ENCODE data around the gene SYNDIG1. TPM values are rescaled to one million over a fixed set of nuclear protein-coding genes. Genes with fewer than 3 reads are reported as not detected.

Gene SYNDIG1
- total and polyA plus RNA-seq, 2 donors (not counting 1 experiment from before 2014, with no cell fraction given), result not detected

- Histone ChIP-seq H3K9ac (ENCODE audit: low read length) (no peak overlapping the region), H3K4me3 (ENCODE audit: control extremely low read depth in 1 of 5, extremely low read depth in 1 of 5, insufficient read depth in 1 of 5, low read depth in 2 of 5, low read length in 4 of 5) (no peak overlapping the region), H3K4me1 (ENCODE audit: control insufficient read depth in 2 of 2, insufficient read depth in 2 of 2, low read length in 2 of 2) (no peaks in the 10 kb centered on the region), H2AFZ (ENCODE audit: insufficient read depth, low read depth, low read length, poor library complexity, severe bottlenecking) (no peak overlapping the region), H3K4me2 (replicated peaks; ENCODE audit: low read depth, low read length, poor library complexity, severe bottlenecking) (no peak overlapping the region), H3K27ac (ENCODE audit: low read length in 2 of 2) (no peak overlapping the region), H3K79me2 (ENCODE audit: control insufficient read depth, insufficient read depth, low read length) (no peaks in the 10 kb centered on the region), H3K9me3 (ENCODE audit: control extremely low read depth in 1 of 3, control insufficient read depth in 2 of 3, insufficient read depth in 1 of 3, low read length in 2 of 3) (peaks cover 0 to 3% (median 0%) of the 10 kb centered on the region in 3 donors), H4K20me1 (ENCODE audit: control insufficient read depth, insufficient read depth, low read length, poor library complexity, severe bottlenecking) (no peaks in the 10 kb centered on the region), H3K27me3 (replicated peaks in 1 of 4; ENCODE audit: control extremely low read depth in 1 of 4, control insufficient read depth in 3 of 4, insufficient read depth in 4 of 4, low read length in 3 of 4) (no peaks in the 10 kb centered on the region), H3K36me3 (replicated peaks in 1 of 2; ENCODE audit: control extremely low read depth in 1 of 2, control insufficient read depth in 1 of 2, extremely low read depth in 1 of 2, insufficient read depth in 2 of 2, low read length in 1 of 2) (no peaks in the 10 kb centered on the region)
- TF ChIP-seq EZH2 (IDR thresholded peaks at IDR 0.05; ENCODE audit: borderline replicate concordance, insufficient read depth, low read depth, low read length, poor library complexity, severe bottlenecking), result no peak
- TF ChIP-seq, protein P1, sequence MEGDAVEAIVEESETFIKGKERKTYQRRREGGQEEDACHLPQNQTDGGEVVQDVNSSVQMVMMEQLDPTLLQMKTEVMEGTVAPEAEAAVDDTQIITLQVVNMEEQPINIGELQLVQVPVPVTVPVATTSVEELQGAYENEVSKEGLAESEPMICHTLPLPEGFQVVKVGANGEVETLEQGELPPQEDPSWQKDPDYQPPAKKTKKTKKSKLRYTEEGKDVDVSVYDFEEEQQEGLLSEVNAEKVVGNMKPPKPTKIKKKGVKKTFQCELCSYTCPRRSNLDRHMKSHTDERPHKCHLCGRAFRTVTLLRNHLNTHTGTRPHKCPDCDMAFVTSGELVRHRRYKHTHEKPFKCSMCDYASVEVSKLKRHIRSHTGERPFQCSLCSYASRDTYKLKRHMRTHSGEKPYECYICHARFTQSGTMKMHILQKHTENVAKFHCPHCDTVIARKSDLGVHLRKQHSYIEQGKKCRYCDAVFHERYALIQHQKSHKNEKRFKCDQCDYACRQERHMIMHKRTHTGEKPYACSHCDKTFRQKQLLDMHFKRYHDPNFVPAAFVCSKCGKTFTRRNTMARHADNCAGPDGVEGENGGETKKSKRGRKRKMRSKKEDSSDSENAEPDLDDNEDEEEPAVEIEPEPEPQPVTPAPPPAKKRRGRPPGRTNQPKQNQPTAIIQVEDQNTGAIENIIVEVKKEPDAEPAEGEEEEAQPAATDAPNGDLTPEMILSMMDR (IDR thresholded peaks at IDR 0.05), result no peak
- intact Hi-C loops (cut with micrococcal nuclease), result no loop called here
- POLR2A ChIA-PET, result no interaction called here
- CTCF ChIA-PET, result no interaction called here
- ATAC-seq (ENCODE audit: low read depth) (no peak), DNase-seq (no peak)
- no peak overlapping the region for H3K27ac Mint-ChIP-seq
- H3K4me1 Mint-ChIP-seq, result peaks cover 8% of the 10 kb centered on the region
- no peaks in the 10 kb centered on the region for H3K27me3 Mint-ChIP-seq
- 96% methylated on average over 15 of the region's 16 CpGs for WGBS (ENCODE audit: insufficient coverage)
- H3K9me3 Mint-ChIP-seq (ENCODE audit: insufficient read depth), result no peaks in the 10 kb centered on the region
- H3K4me3 Mint-ChIP-seq, result no peak overlapping the region
These were observed 233.3 kb downstream of the SYNDIG1 start for GRCh38 chr20:24702501-24703283.

- ChIA-PET CTCF (no interaction called here), POLR2A (no interaction called here)
- H3K9ac ChIP-seq (ENCODE audit: low read length), result no peak overlapping the region
- H3K4me1 ChIP-seq (ENCODE audit: control insufficient read depth in 2 of 2, insufficient read depth in 2 of 2, low read length in 2 of 2), result no peaks in the 10 kb centered on the region
- no peaks in the 10 kb centered on the region for H3K27me3 Mint-ChIP-seq
- no peaks in the 10 kb centered on the region for H4K20me1 ChIP-seq (ENCODE audit: control insufficient read depth, insufficient read depth, low read length, poor library complexity, severe bottlenecking)
- ATAC-seq (ENCODE audit: low read depth) (no peak), DNase-seq (no peak)
- TF ChIP-seq EZH2 (IDR thresholded peaks at IDR 0.05; ENCODE audit: borderline replicate concordance, insufficient read depth, low read depth, low read length, poor library complexity, severe bottlenecking), result no peak
- TF ChIP-seq, protein P1 (IDR thresholded peaks at IDR 0.05), result no peak
- peaks cover 4% of the 10 kb centered on the region for H3K4me1 Mint-ChIP-seq
- H3K36me3 ChIP-seq (replicated peaks in 1 of 2; ENCODE audit: control extremely low read depth in 1 of 2, control insufficient read depth in 1 of 2, extremely low read depth in 1 of 2, insufficient read depth in 2 of 2, low read length in 1 of 2), result no peaks in the 10 kb centered on the region
- no peaks in the 10 kb centered on the region for H3K27me3 ChIP-seq (replicated peaks in 1 of 4; ENCODE audit: control extremely low read depth in 1 of 4, control insufficient read depth in 3 of 4, insufficient read depth in 4 of 4, low read length in 3 of 4)
- H3K4me3 ChIP-seq (ENCODE audit: control extremely low read depth in 1 of 5, extremely low read depth in 1 of 5, insufficient read depth in 1 of 5, low read depth in 2 of 5, low read length in 4 of 5), result no peak overlapping the region
- H3K9me3 Mint-ChIP-seq (ENCODE audit: insufficient read depth), result no peaks in the 10 kb centered on the region
- H3K79me2 ChIP-seq (ENCODE audit: control insufficient read depth, insufficient read depth, low read length), result no peaks in the 10 kb centered on the region
- 95% methylated on average over 7 of the region's 9 CpGs for WGBS (ENCODE audit: insufficient coverage)
- no peak overlapping the region for H3K4me3 Mint-ChIP-seq
- no peak overlapping the region for H3K27ac ChIP-seq (ENCODE audit: low read length in 2 of 2)
- H2AFZ ChIP-seq (ENCODE audit: insufficient read depth, low read depth, low read length, poor library complexity, severe bottlenecking), result no peak overlapping the region
- peaks cover 0 to 3% (median 0%) of the 10 kb centered on the region in 3 donors for H3K9me3 ChIP-seq (ENCODE audit: control extremely low read depth in 1 of 3, control insufficient read depth in 2 of 3, insufficient read depth in 1 of 3, low read length in 2 of 3)
- H3K4me2 ChIP-seq (replicated peaks; ENCODE audit: low read depth, low read length, poor library complexity, severe bottlenecking), result no peak overlapping the region
- intact Hi-C loops (cut with micrococcal nuclease), result no loop called here
- H3K27ac Mint-ChIP-seq, result no peak overlapping the region
These were observed 233.8 kb downstream of the SYNDIG1 start for GRCh38 chr20:24703284-24703610.
